GM10266 (cell line): ENCODE results near the gene ARID3A.
A peak's percentile ranks its signal among the peaks of the same experiment; 100 is the strongest.

Source experiments
- DNase-seq: peaks from one replicate; pipeline ENCODE4 v3.0.0; 2012; ENCODE audit errors: extremely low spot score
- TF ChIP-seq, protein P1 (sequence below): IDR thresholded peaks from 2 replicates; pipeline ENCODE4 v1.5.1; 2012; ENCODE audit warnings: mild to moderate bottlenecking, low read depth; ENCODE audit not compliant: control insufficient read depth, insufficient read depth; ENCODE audit errors: missing control alignments

The ARID3A gene

DNA sequence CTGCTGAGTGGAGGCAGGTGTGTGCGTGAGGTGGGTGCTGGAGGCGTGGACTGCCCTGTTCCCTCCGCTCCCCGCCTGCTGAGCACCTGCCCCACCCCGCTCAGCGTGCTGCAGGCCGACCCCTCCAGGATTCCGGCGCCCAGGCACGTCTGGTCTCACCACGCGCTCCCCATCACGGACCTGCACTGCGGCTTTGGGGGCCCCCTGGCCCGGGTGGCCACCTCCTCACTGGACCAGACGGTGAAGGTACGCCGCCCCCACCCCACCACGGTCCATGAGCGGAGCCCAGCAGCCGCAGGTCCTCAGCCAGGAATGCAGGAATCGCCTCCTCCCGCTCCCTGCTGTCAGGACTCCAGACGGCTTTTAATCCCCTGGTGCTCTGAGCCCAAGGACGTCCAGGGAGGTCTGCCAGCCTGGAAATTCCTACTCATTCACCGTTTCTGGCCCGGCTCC is 64.3 kb downstream of the ARID3A start:
- no peak for DNase-seq
- TF ChIP-seq, protein P1, sequence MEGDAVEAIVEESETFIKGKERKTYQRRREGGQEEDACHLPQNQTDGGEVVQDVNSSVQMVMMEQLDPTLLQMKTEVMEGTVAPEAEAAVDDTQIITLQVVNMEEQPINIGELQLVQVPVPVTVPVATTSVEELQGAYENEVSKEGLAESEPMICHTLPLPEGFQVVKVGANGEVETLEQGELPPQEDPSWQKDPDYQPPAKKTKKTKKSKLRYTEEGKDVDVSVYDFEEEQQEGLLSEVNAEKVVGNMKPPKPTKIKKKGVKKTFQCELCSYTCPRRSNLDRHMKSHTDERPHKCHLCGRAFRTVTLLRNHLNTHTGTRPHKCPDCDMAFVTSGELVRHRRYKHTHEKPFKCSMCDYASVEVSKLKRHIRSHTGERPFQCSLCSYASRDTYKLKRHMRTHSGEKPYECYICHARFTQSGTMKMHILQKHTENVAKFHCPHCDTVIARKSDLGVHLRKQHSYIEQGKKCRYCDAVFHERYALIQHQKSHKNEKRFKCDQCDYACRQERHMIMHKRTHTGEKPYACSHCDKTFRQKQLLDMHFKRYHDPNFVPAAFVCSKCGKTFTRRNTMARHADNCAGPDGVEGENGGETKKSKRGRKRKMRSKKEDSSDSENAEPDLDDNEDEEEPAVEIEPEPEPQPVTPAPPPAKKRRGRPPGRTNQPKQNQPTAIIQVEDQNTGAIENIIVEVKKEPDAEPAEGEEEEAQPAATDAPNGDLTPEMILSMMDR = no peak

DNA sequence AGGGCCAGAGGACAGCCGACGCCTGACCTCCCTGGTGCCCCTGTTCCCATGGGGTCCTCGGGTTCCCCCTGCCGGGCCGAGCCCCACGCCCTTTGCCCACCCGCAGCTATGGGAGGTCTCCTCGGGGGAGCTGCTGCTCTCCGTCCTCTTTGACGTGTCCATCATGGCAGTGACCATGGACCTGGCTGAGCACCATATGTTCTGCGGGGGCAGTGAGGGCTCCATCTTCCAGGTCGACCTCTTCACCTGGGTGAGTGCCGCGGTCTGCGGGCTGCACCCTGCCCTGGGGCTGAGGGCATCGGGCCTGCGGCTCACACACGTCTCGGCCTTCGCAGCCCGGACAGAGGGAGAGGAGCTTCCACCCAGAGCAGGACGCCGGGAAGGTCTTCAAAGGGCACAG is 64.9 kb downstream of the ARID3A start:
- no peak for DNase-seq
- TF ChIP-seq, protein P1 = no peak

DNA sequence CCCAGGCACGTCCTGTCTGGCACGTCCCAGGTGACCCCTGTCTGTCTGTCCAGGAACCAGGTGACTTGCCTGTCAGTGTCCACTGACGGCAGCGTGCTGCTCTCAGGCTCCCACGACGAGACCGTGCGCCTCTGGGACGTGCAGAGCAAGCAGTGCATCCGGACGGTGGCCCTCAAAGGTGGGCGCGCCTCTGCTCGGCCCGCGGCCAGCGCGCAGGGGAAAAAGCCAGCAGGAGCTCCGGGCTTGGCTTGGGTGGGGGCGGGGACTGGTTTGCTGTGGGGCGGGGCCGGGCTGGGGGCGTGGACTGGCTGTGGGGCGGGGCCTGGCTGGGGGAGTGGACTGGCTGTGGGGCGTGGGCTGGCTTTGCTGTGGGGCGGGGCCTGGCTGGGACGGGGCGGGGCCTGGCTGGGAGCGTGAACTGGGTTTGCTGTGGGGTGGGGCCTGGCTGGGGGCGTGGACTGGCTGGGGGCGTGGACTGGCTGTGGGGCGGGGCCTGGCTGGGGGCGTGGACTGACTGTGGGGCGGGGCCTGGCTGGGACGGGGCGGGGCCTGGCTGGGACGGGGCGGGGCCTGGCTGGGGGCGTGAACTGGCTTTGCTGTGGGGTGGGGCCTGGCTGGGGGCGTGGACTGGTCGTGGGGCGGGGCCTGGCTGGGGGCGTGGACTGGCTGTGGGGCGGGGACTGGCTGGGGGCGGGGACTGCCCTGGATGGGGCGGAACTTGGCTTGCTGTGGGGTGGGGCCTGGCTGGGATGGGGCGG is 65.5 kb downstream of the ARID3A start:
- TF ChIP-seq, protein P1 = no peak
- DNase-seq = peak; percentile 83

DNA sequence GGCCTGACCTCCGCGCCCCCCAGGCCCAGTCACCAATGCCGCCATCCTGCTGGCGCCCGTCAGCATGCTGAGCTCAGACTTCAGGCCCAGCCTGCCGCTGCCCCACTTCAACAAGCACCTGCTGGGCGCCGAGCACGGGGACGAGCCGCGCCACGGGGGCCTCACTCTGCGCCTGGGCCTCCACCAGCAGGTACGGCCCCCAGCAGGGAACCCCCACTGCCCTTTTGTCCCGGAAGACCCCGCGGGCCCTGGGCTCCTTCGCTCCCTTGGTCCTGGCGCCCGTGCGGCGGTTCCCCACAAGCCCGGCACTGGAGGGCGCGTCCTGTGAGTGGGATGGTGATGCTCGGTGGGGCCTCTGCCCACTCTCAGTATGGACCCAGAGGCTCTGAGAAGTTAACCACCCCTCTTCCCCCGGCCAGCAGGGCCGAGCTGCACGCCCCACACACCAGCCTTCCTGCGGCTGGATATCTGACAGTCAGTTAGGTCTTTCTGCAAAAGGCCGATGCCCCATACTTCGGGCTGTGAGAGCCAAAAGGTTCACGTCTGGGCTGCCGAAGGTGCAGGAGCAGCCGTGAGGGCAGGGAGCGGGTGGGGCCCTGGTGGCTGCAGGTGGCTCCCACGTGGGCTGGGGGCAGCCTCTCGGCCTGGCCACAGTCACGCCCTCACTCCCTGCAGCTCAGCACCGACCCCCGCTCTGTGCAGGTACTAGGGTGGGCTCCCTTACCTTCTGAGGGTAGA is 66.3 kb downstream of the ARID3A start:
- TF ChIP-seq, protein P1 = no peak
- no peak for DNase-seq

DNA sequence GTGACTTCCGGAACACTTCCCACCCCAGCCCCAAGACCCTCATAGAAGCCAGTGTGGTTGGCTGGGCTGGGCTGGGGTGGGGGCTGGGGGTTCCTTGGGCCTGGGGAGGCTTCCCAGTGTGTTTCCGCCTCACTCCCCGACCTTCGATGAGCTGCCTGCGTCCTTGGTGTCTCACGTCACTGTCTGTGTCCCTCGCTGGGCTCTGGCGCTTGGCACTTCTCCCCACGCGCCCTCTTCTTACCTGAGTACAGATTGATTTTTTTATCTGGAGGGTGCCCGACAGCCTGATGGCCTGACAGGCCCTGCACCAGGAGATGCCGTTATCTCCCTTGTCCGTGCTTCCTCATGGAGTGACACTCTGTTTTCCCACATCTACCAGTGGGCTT is 66.8 kb downstream of the ARID3A start:
- TF ChIP-seq, protein P1 = no peak
- DNase-seq = no peak

DNA sequence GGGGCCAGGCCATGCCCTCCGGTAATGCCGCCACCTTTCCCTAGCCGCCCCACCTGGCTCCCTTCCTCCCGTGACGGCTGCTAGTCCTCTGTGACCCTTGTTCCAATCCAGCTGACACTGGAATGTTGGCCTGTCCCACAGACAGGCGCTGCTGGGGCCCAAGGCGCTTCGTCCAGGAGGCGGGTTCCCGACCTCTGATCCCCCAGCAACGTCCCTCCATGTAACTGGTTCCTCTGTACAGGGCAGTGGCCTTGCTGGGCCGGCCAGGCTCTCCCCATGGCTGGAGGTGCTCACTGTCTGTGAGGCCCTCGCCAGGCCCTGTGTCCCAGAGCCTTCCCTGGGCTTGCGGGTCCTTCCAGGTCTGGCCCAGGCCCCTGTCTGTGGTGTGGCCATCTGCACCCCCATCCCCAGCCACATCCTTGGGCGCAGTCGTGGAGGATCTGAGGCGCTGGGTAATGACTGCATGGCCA is 67.6 kb downstream of the ARID3A start:
- TF ChIP-seq, protein P1 = no peak
- DNase-seq = no peak
